GM13977 (cell line): ENCODE results near the gene AMPD3.

Experiments
- DNase-seq: peaks from one replicate; pipeline ENCODE4 v3.0.0; 2012; ENCODE audit warnings: low spot score
- CTCF ChIP-seq: IDR thresholded peaks from 2 replicates; pipeline ENCODE4 v1.5.1; 2012; ENCODE audit warnings: mild to moderate bottlenecking, control low read depth; ENCODE audit not compliant: insufficient read depth; ENCODE audit errors: extremely low read depth, missing control alignments
- in situ Hi-C: fragments of 300-500 bp; cut with MboI; formaldehyde crosslinking; loops from one replicate; pipeline ENCODE4 v1.12.0; 2022; ENCODE audit warnings: low sequenced_read_pairs, low pct_unique_long_range_greater_than_20kb, mixed read lengths, inconsistent platforms; ENCODE audit not compliant: unreplicated experiment

Gene AMPD3

DNA sequence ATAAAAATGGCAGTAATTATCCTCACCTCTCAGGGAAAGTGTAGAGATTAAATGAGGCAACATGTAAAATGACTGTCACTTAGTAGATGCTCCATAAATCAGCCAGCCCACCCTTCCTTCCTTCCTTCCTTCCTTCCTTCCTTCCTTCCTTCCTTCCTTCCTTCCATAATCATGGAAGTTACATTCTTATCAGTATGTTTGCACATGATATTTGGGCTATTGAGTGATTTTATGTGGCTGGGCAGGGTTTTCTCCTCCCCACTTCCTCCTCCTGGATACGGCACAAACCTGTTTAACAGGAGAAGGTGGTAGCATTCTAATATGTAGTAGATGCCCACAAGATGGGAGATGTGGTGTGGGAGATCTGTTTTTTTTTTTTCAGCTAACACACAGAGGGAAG is 101.5 kb downstream of the AMPD3 start:
- no peak for DNase-seq
- in situ Hi-C loops: no loop called here
- TF ChIP-seq CTCF: no peak
